ENCODE results near the gene SPRING1. TPM values are rescaled to one million over a fixed set of nuclear protein-coding genes. Genes with fewer than 3 reads are reported as not detected.

The SPRING1 gene, protein sequence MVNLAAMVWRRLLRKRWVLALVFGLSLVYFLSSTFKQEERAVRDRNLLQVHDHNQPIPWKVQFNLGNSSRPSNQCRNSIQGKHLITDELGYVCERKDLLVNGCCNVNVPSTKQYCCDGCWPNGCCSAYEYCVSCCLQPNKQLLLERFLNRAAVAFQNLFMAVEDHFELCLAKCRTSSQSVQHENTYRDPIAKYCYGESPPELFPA
- total RNA-seq = 16.6 and 17.6 TPM in 2 replicates

DNA sequence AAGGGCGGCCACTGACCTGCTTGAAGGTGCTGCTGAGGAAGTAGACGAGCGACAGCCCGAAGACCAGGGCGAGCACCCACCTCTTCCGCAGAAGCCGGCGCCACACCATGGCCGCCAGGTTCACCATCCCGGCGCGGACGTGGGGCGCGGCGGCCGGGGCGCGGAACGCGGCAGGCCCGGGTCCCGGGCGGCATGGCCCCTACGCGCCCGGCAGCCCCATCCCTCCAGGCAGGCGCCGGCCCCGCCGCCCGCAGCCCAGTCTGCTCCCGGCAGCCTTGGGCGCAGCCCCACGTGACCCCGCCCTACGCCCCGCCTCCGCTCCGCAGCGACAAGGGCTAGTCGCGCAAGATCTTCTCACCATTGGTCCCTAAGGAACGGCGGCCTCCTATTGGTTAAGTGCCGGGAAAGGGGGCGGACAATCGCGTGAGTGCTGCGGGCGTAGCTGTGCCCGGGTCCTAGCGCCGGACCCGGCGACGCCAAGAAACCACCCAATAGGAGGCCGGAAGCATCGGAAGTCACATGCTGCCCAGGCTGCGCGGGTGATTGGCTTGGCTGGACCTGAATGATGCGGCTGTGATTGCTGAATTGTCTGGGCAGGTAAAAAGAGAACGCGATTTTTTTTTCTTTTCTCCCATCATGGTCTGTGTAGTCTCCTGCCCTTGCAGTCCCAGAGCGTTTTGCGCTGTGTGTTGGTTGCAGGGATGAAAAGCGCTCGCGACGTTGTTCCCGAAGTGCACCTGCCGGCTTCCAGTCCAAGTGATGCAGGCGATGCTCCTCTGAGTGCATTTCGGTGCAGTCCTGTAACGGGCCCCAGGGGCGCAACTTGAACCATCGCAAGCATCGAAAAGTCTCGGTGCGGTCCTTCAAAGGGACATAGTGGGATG lies at the start of gene SPRING1, which contains the start of gene RNFT2:
TSS of gene SPRING1 (minus strand) at position 296 of the 884 bp plus-strand sequence. CDS start at position 127, 169 bp downstream.
TSS of gene RNFT2 (plus strand) at position 542 of the 884 bp plus-strand sequence. CDS start 2,183 bp downstream, outside the sequence.

Other genes with a start within 250 kb of the SPRING1 start
- gene MAP1LC3B2, start 178.7 kb downstream of the SPRING1 start, total RNA-seq = 0.53 and 1.1 TPM in 2 replicates
- 4.1 and 4.7 TPM in 2 replicates for gene RNFT2, start 246 bp upstream of the SPRING1 start, total RNA-seq
- under 0.01 TPM in 2 replicates for gene HRK, start 143.4 kb upstream of the SPRING1 start, total RNA-seq
- 14.3 and 15.6 TPM in 2 replicates for gene FBXW8, start 172.9 kb upstream of the SPRING1 start, total RNA-seq